ENCODE measurements around the gene GALNT10. TPM values are rescaled to one million over a fixed set of nuclear protein-coding genes. Genes with fewer than 3 reads are reported as not detected.

GALNT10 gene
- total RNA-seq, 1 donor from 2014 or later, result 39.8 TPM

GRCh38 chr5:154193701-154194121 lies 3.2 kb downstream of the GALNT10 start:
- Mint-ChIP-seq H3K27ac (ENCODE audit: unreplicated experiment) (no peak overlapping the region), H3K36me3 (ENCODE audit: low read depth) (no peaks in the 10 kb centered on the region), H3K9me3 (no peaks in the 10 kb centered on the region), H3K4me1 (peaks cover 56% of the 10 kb centered on the region), H3K27me3 (ENCODE audit: low read depth) (peaks cover 17% of the 10 kb centered on the region), H3K4me3 (peak overlapping the region; percentile 49)
- TF ChIP-seq CTCF (conservative IDR thresholded peaks at IDR 0.05), result no peak
- no peak for DNase-seq (ENCODE audit: low read depth, low spot score)

GRCh38 chr5:154194345-154195329 lies 4.1 kb downstream of the GALNT10 start:
- Mint-ChIP-seq H3K27me3 (ENCODE audit: low read depth) (peaks cover 8% of the 10 kb centered on the region), H3K4me1 (peaks cover 52% of the 10 kb centered on the region), H3K4me3 (peak overlapping the region; percentile 43), H3K36me3 (ENCODE audit: low read depth) (no peaks in the 10 kb centered on the region), H3K9me3 (no peaks in the 10 kb centered on the region), H3K27ac (ENCODE audit: unreplicated experiment) (no peak overlapping the region)
- TF ChIP-seq CTCF (conservative IDR thresholded peaks at IDR 0.05), result no peak
- DNase-seq (ENCODE audit: low read depth, low spot score), result no peak

- Mint-ChIP-seq H3K27me3 (ENCODE audit: low read depth) (peaks cover 5% of the 10 kb centered on the region), H3K27ac (ENCODE audit: unreplicated experiment) (no peak overlapping the region), H3K4me3 (no peak overlapping the region), H3K9me3 (no peaks in the 10 kb centered on the region), H3K4me1 (peaks cover 52% of the 10 kb centered on the region), H3K36me3 (ENCODE audit: low read depth) (no peaks in the 10 kb centered on the region)
- no peak for DNase-seq (ENCODE audit: low read depth, low spot score)
- TF ChIP-seq CTCF (conservative IDR thresholded peaks at IDR 0.05), result no peak
Measured at GRCh38 chr5:154196281-154196680, 5.7 kb downstream of the GALNT10 start.

GRCh38 chr5:154196955-154197652 lies 6.6 kb downstream of the GALNT10 start:
- DNase-seq (ENCODE audit: low read depth, low spot score), result no peak
- Mint-ChIP-seq H3K9me3 (no peaks in the 10 kb centered on the region), H3K27me3 (ENCODE audit: low read depth) (peaks cover under 1% of the 10 kb centered on the region), H3K4me1 (peaks cover 46% of the 10 kb centered on the region), H3K27ac (ENCODE audit: unreplicated experiment) (no peak overlapping the region), H3K4me3 (peak overlapping the region; percentile 79), H3K36me3 (ENCODE audit: low read depth) (no peaks in the 10 kb centered on the region)
- peak; percentile 57 for TF ChIP-seq CTCF (conservative IDR thresholded peaks at IDR 0.05)

- H3K36me3 Mint-ChIP-seq (ENCODE audit: low read depth), result no peaks in the 10 kb centered on the region
- no peak overlapping the region for H3K4me3 Mint-ChIP-seq
- TF ChIP-seq CTCF (conservative IDR thresholded peaks at IDR 0.05), result no peak
- no peaks in the 10 kb centered on the region for H3K27me3 Mint-ChIP-seq (ENCODE audit: low read depth)
- peak overlapping the region; percentile 35 for H3K27ac Mint-ChIP-seq (ENCODE audit: unreplicated experiment)
- H3K4me1 Mint-ChIP-seq, result peaks cover 39% of the 10 kb centered on the region
- H3K9me3 Mint-ChIP-seq, result no peaks in the 10 kb centered on the region
- no peak for DNase-seq (ENCODE audit: low read depth, low spot score)
Measured at GRCh38 chr5:154197801-154198491, 7.4 kb downstream of the GALNT10 start.

Data from neural crest cell (in vitro differentiated cells).